ENCODE data around the gene AUTS2.

Gene AUTS2

DNA sequence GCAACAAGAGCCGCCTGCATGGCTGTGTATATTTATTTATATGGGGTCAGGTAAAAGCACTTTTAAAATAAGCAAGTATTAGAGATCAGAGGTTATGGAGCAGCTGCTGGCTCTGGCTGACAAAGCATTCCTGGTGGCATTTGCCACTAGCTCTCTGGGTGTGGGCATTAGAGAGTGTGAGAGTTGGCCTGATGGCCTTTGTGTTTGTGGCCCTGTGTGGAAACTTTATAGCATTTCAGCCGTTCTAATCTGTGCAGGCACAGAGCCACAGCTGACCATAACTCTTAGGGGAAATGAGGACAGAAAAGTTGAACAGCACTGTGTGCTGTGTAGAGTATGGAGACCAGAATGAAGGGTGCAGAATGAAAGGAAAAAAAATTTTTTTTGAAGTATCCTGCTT, 118.9 kb downstream of the AUTS2 start:
- H3K4me3 ChIP-seq (ENCODE audit: low read depth, low read length) = no peak overlapping the region
- no peaks in the 10 kb centered on the region for H3K9me3 ChIP-seq (ENCODE audit: control insufficient read depth, insufficient read depth, low read depth, low read length)
- ChIA-PET CTCF (no interaction called here), POLR2A (no interaction called here)
- no peak overlapping the region for H3K27ac ChIP-seq (ENCODE audit: extremely low read depth, low read depth, low read length)
- no peak for TF ChIP-seq ZNF544 (tag by site-specific recombination; IDR thresholded peaks at IDR 0.05)
- no peak for TF ChIP-seq ZXDB (tag by site-specific recombination; IDR thresholded peaks at IDR 0.05)
- TF ChIP-seq, protein P1, sequence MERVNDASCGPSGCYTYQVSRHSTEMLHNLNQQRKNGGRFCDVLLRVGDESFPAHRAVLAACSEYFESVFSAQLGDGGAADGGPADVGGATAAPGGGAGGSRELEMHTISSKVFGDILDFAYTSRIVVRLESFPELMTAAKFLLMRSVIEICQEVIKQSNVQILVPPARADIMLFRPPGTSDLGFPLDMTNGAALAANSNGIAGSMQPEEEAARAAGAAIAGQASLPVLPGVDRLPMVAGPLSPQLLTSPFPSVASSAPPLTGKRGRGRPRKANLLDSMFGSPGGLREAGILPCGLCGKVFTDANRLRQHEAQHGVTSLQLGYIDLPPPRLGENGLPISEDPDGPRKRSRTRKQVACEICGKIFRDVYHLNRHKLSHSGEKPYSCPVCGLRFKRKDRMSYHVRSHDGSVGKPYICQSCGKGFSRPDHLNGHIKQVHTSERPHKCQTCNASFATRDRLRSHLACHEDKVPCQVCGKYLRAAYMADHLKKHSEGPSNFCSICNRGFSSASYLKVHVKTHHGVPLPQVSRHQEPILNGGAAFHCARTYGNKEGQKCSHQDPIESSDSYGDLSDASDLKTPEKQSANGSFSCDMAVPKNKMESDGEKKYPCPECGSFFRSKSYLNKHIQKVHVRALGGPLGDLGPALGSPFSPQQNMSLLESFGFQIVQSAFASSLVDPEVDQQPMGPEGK (tag by site-specific recombination; IDR thresholded peaks at IDR 0.05) = no peak
- TF ChIP-seq, protein P2, sequence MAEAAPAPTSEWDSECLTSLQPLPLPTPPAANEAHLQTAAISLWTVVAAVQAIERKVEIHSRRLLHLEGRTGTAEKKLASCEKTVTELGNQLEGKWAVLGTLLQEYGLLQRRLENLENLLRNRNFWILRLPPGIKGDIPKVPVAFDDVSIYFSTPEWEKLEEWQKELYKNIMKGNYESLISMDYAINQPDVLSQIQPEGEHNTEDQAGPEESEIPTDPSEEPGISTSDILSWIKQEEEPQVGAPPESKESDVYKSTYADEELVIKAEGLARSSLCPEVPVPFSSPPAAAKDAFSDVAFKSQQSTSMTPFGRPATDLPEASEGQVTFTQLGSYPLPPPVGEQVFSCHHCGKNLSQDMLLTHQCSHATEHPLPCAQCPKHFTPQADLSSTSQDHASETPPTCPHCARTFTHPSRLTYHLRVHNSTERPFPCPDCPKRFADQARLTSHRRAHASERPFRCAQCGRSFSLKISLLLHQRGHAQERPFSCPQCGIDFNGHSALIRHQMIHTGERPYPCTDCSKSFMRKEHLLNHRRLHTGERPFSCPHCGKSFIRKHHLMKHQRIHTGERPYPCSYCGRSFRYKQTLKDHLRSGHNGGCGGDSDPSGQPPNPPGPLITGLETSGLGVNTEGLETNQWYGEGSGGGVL (tag by site-specific recombination; IDR thresholded peaks at IDR 0.05) = no peak
- TF ChIP-seq, protein P3, sequence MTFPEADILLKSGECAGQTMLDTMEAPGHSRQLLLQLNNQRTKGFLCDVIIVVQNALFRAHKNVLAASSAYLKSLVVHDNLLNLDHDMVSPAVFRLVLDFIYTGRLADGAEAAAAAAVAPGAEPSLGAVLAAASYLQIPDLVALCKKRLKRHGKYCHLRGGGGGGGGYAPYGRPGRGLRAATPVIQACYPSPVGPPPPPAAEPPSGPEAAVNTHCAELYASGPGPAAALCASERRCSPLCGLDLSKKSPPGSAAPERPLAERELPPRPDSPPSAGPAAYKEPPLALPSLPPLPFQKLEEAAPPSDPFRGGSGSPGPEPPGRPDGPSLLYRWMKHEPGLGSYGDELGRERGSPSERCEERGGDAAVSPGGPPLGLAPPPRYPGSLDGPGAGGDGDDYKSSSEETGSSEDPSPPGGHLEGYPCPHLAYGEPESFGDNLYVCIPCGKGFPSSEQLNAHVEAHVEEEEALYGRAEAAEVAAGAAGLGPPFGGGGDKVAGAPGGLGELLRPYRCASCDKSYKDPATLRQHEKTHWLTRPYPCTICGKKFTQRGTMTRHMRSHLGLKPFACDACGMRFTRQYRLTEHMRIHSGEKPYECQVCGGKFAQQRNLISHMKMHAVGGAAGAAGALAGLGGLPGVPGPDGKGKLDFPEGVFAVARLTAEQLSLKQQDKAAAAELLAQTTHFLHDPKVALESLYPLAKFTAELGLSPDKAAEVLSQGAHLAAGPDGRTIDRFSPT (tag by site-specific recombination; IDR thresholded peaks at IDR 0.05) = no peak
- TF ChIP-seq PRDM1 (tag by site-specific recombination; IDR thresholded peaks at IDR 0.05) = no peak
- TF ChIP-seq ZNF558 (tag by site-specific recombination; IDR thresholded peaks at IDR 0.05) = no peak
- TF ChIP-seq ZNF645 (tag by site-specific recombination; IDR thresholded peaks at IDR 0.05) = no peak
- no peak for TF ChIP-seq ZNF76 (tag by site-specific recombination; IDR thresholded peaks at IDR 0.05; ENCODE audit: borderline replicate concordance, low read depth)
- H3K4me1 ChIP-seq (ENCODE audit: control insufficient read depth, insufficient read depth, low read length) = peaks cover 17% of the 10 kb centered on the region
- no peaks in the 10 kb centered on the region for H3K36me3 ChIP-seq (ENCODE audit: control insufficient read depth in 2 of 2, insufficient read depth in 1 of 2, low read length in 2 of 2)

DNA sequence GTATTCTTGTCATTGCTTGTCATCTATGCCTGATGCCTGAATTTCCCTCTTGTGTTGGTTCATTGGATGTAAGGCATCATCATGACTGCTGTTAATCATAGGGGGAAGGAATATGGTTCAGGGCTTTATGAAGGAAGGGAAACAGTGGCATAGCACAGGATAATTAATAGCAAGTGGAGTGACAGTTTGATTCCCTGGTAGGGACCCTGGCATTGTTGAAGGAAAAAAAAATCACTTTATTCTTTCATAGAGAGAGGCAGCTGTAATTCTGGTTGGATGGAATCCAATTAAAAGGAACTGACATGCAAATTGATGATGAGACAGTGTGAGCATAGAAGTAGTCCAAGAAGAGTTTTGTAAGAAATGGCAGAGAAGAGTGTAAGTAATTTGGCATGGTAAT, 121.4 kb downstream of the AUTS2 start:
- CTCF ChIA-PET = interaction anchor here (0.6 kb wide), 1 partner anchor 124 kb away, joined by 4 read pairs; no protein-coding TSS in a partner anchor
- POLR2A ChIA-PET = no interaction called here
- peaks cover 17% of the 10 kb centered on the region for H3K4me1 ChIP-seq (ENCODE audit: control insufficient read depth, insufficient read depth, low read length)
- H3K9me3 ChIP-seq (ENCODE audit: control insufficient read depth, insufficient read depth, low read depth, low read length) = no peaks in the 10 kb centered on the region
- H3K27ac ChIP-seq (ENCODE audit: extremely low read depth, low read depth, low read length) = no peak overlapping the region
- no peak for TF ChIP-seq ZNF830 (tag by site-specific recombination; IDR thresholded peaks at IDR 0.05; ENCODE audit: low read depth)
- no peak for TF ChIP-seq KLF16 (tag by site-specific recombination; IDR thresholded peaks at IDR 0.05)
- TF ChIP-seq KLF10 (tag by site-specific recombination; IDR thresholded peaks at IDR 0.05) = no peak
- no peak for TF ChIP-seq ZNF488 (tag by site-specific recombination; IDR thresholded peaks at IDR 0.05)
- TF ChIP-seq, protein P4, sequence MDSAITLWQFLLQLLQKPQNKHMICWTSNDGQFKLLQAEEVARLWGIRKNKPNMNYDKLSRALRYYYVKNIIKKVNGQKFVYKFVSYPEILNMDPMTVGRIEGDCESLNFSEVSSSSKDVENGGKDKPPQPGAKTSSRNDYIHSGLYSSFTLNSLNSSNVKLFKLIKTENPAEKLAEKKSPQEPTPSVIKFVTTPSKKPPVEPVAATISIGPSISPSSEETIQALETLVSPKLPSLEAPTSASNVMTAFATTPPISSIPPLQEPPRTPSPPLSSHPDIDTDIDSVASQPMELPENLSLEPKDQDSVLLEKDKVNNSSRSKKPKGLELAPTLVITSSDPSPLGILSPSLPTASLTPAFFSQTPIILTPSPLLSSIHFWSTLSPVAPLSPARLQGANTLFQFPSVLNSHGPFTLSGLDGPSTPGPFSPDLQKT (IDR thresholded peaks at IDR 0.05; ENCODE audit: borderline replicate concordance, low read depth, low read length) = no peak
- no peaks in the 10 kb centered on the region for H3K36me3 ChIP-seq (ENCODE audit: control insufficient read depth in 2 of 2, insufficient read depth in 1 of 2, low read length in 2 of 2)
- H3K4me3 ChIP-seq (ENCODE audit: low read depth, low read length) = no peak overlapping the region
